ENCODE results near the gene PDIK1L. TPM values are rescaled to one million over a fixed set of nuclear protein-coding genes. Genes with fewer than 3 reads are reported as not detected.
A peak's percentile ranks its signal among the peaks of the same experiment; 100 is the strongest.

Gene PDIK1L
- total and polyA plus RNA-seq, 9 of the 15 experiments (the other 6 are each of a cell fraction or from before 2014, with no cell fraction given), result 12.8 to 30.2 (median 21.5) TPM

DNA sequence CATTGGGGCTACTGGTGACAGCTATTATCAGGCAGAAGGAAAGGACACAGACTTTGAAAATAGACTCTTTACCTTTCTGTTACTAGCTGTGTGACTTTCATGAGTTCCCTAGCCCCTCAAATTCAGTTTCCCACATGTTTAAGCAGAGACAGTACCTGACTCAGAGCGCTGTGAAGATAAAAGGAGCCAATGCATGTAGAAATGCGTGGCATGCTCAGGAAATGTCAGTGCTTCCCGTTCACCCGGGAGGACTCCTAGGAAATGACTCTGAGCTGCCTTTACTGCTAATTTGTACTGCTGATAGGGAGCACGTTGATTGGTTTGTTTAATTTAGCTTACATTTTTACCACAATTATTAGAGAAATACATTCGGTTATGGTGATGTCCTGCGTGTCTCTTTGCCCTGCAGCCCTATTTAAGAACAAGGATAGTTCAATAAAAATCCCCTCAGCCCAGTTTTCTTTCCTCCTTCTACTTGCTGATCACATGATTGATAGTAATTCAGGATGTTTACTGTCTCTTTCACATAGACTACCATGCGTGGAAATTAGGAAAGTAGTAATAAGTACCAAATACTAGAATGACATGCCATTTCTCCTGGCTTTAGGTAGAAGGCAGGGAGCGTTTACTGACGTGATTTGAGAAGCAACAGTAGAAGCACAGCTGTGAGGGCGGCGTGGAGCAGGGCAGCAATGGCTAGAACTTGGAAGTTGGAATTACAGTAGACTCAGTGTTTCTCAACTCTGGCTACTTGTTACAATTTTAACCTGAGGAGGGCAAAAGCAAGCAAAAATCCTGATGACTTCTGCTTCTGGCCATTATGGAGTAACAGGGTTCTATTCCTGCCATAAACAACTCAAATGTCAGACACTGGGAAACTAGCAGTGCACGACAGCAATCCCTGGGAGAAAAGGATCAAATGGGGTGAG is 15.9 kb downstream of the PDIK1L start (continued):
- TF ChIP-seq CHAMP1 (IDR thresholded peaks at IDR 0.05) (no peak), KLF6 (CRISPR knock-in tag; IDR thresholded peaks at IDR 0.05; ENCODE audit: borderline replicate concordance) (peak; percentile 61; the same call in 1 of the 2 replicates), PTRF (tag; IDR thresholded peaks at IDR 0.05) (0 out of 2 replicates have a peak, but pooled peaks have one; percentile 4), BCLAF1 (IDR thresholded peaks at IDR 0.05; ENCODE audit: borderline replicate concordance in 1 of 2, control insufficient read depth in 1 of 2, low read depth in 2 of 2, low read length in 1 of 2) (no peak), PPARD (CRISPR knock-in tag; IDR thresholded peaks at IDR 0.05) (no peak), SMARCA4 (IDR thresholded peaks at IDR 0.05) (peak; percentile 46; the same call in 1 of the 2 replicates), HOXB6 (CRISPR knock-in tag; IDR thresholded peaks at IDR 0.05; ENCODE audit: borderline replicate concordance) (0 out of 2 replicates have a peak, but pooled peaks have one; percentile 52), TAF9B (IDR thresholded peaks at IDR 0.05; ENCODE audit: partially characterized antibody) (peak; percentile 54)
- TF ChIP-seq, protein P1, sequence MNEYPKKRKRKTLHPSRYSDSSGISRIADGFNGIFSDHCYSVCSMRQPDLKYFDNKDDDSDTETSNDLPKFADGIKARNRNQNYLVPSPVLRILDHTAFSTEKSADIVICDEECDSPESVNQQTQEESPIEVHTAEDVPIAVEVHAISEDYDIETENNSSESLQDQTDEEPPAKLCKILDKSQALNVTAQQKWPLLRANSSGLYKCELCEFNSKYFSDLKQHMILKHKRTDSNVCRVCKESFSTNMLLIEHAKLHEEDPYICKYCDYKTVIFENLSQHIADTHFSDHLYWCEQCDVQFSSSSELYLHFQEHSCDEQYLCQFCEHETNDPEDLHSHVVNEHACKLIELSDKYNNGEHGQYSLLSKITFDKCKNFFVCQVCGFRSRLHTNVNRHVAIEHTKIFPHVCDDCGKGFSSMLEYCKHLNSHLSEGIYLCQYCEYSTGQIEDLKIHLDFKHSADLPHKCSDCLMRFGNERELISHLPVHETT (CRISPR knock-in tag; conservative IDR thresholded peaks at IDR 0.05 in 1 of 2, IDR thresholded peaks at IDR 0.05 in 1 of 2), result peak in 1 of 2 experiments; percentile 21; a peak in 1 of 4 replicates
- TF ChIP-seq, protein P2, sequence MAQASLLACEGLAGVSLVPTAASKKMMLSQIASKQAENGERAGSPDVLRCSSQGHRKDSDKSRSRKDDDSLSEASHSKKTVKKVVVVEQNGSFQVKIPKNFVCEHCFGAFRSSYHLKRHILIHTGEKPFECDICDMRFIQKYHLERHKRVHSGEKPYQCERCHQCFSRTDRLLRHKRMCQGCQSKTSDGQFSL (CRISPR knock-in tag; IDR thresholded peaks at IDR 0.05), result no peak
- TF ChIP-seq, protein P2 (tag; IDR thresholded peaks at IDR 0.05), result peak in 1 of 2 experiments; percentile 60; a peak in 2 of 4 replicates
- TF ChIP-seq, protein P3, sequence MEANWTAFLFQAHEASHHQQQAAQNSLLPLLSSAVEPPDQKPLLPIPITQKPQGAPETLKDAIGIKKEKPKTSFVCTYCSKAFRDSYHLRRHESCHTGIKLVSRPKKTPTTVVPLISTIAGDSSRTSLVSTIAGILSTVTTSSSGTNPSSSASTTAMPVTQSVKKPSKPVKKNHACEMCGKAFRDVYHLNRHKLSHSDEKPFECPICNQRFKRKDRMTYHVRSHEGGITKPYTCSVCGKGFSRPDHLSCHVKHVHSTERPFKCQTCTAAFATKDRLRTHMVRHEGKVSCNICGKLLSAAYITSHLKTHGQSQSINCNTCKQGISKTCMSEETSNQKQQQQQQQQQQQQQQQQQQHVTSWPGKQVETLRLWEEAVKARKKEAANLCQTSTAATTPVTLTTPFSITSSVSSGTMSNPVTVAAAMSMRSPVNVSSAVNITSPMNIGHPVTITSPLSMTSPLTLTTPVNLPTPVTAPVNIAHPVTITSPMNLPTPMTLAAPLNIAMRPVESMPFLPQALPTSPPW (CRISPR knock-in tag; IDR thresholded peaks at IDR 0.05), result no peak; the same call in 1 of the 2 replicates
